Measurements from ENCODE around the gene COL17A1.

COL17A1 gene

GRCh38 chr10:104057717-104058116, 28.0 kb downstream of the COL17A1 start:
- WGBS (ENCODE audit: extremely low coverage, insufficient coverage, insufficient read length) = no CpG with 5 or more reads among the region's 6 CpGs

GRCh38 chr10:104056619-104057273, 28.9 kb downstream of the COL17A1 start:
- Histone ChIP-seq H2AFZ (ENCODE audit: insufficient read depth, low read length, poor library complexity) (no peak overlapping the region), H2BK120ac (ENCODE audit: insufficient read depth, low read length, poor library complexity) (no peak overlapping the region), H3K18ac (ENCODE audit: low read length) (no peak overlapping the region), H3K9me3 (ENCODE audit: insufficient read depth, low read depth, low read length) (no peaks in the 10 kb centered on the region), H3K79me1 (ENCODE audit: low read length) (no peaks in the 10 kb centered on the region), H3K27ac (ENCODE audit: low read depth, low read length) (no peak overlapping the region), H3K4me3 (ENCODE audit: low read depth, low read length) (no peak overlapping the region), H3K4me2 (ENCODE audit: low read length) (no peak overlapping the region), H3K9ac (ENCODE audit: low read length) (no peak overlapping the region), H2BK12ac (ENCODE audit: low read length) (no peak overlapping the region), H4K91ac (ENCODE audit: low read depth, low read length) (no peak overlapping the region), H3K4me1 (ENCODE audit: control insufficient read depth in 1 of 2, insufficient read depth in 2 of 2, low read length in 2 of 2) (peaks cover 2 to 6% of the 10 kb centered on the region in 2 experiments), H3K23ac (ENCODE audit: low read length) (no peak overlapping the region), H4K12ac (ENCODE audit: low read depth, low read length) (no peak overlapping the region), H3K36me3 (ENCODE audit: control insufficient read depth in 1 of 2, insufficient read depth in 2 of 2, low read length in 2 of 2) (no peaks in the 10 kb centered on the region), H3K79me2 (ENCODE audit: control insufficient read depth, insufficient read depth, low read length, poor library complexity) (no peaks in the 10 kb centered on the region), H2BK5ac (ENCODE audit: low read depth, low read length, poor library complexity) (no peak overlapping the region), H4K8ac (ENCODE audit: low read depth, low read length) (no peak overlapping the region), H3K27me3 (ENCODE audit: insufficient read depth, low read length) (no peaks in the 10 kb centered on the region), H3K14ac (ENCODE audit: low read length) (no peak overlapping the region), H2AK5ac (ENCODE audit: low read length) (no peak overlapping the region), H3K4ac (ENCODE audit: low read depth, low read length) (no peak overlapping the region)
- no peak for DNase-seq
- no CpG with 5 or more reads among the region's 14 CpGs for WGBS (ENCODE audit: extremely low coverage, insufficient coverage, insufficient read length)

More at GRCh38 chr10:104057717-104058116, 28.0 kb downstream of the COL17A1 start:
- H2AK5ac ChIP-seq (ENCODE audit: low read length) = no peak overlapping the region
- no peak overlapping the region for H2BK12ac ChIP-seq (ENCODE audit: low read length)
- H4K8ac ChIP-seq (ENCODE audit: low read depth, low read length) = no peak overlapping the region
- no peaks in the 10 kb centered on the region for H3K79me1 ChIP-seq (ENCODE audit: low read length)
- H2BK5ac ChIP-seq (ENCODE audit: low read depth, low read length, poor library complexity) = no peak overlapping the region
- H3K4me1 ChIP-seq (ENCODE audit: control insufficient read depth in 1 of 2, insufficient read depth in 2 of 2, low read length in 2 of 2) = peaks cover 4 to 11% of the 10 kb centered on the region in 2 experiments
- no peak overlapping the region for H4K12ac ChIP-seq (ENCODE audit: low read depth, low read length)
- no peak overlapping the region for H3K27ac ChIP-seq (ENCODE audit: low read depth, low read length)
- no peak overlapping the region for H3K4ac ChIP-seq (ENCODE audit: low read depth, low read length)
- no peak overlapping the region for H3K4me2 ChIP-seq (ENCODE audit: low read length)
- H2AFZ ChIP-seq (ENCODE audit: insufficient read depth, low read length, poor library complexity) = no peak overlapping the region
- H3K23ac ChIP-seq (ENCODE audit: low read length) = no peak overlapping the region
- no peak overlapping the region for H2BK120ac ChIP-seq (ENCODE audit: insufficient read depth, low read length, poor library complexity)
- DNase-seq = no peak
- H4K91ac ChIP-seq (ENCODE audit: low read depth, low read length) = no peak overlapping the region
- no peak overlapping the region for H3K14ac ChIP-seq (ENCODE audit: low read length)
- H3K4me3 ChIP-seq (ENCODE audit: low read depth, low read length) = no peak overlapping the region
- H3K9me3 ChIP-seq (ENCODE audit: insufficient read depth, low read depth, low read length) = no peaks in the 10 kb centered on the region
- H3K36me3 ChIP-seq (ENCODE audit: control insufficient read depth in 1 of 2, insufficient read depth in 2 of 2, low read length in 2 of 2) = no peaks in the 10 kb centered on the region
- H3K79me2 ChIP-seq (ENCODE audit: control insufficient read depth, insufficient read depth, low read length, poor library complexity) = no peaks in the 10 kb centered on the region
- no peaks in the 10 kb centered on the region for H3K27me3 ChIP-seq (ENCODE audit: insufficient read depth, low read length)
- no peak overlapping the region for H3K18ac ChIP-seq (ENCODE audit: low read length)
- no peak overlapping the region for H3K9ac ChIP-seq (ENCODE audit: low read length)

GRCh38 chr10:104054430-104054829, 31.2 kb downstream of the COL17A1 start:
- Histone ChIP-seq H2BK120ac (ENCODE audit: insufficient read depth, low read length, poor library complexity) (no peak overlapping the region), H2AFZ (ENCODE audit: insufficient read depth, low read length, poor library complexity) (no peak overlapping the region), H3K4me3 (ENCODE audit: low read depth, low read length) (no peak overlapping the region), H3K4ac (ENCODE audit: low read depth, low read length) (no peak overlapping the region), H3K27ac (ENCODE audit: low read depth, low read length) (no peak overlapping the region), H3K23ac (ENCODE audit: low read length) (no peak overlapping the region), H4K91ac (ENCODE audit: low read depth, low read length) (no peak overlapping the region), H3K18ac (ENCODE audit: low read length) (no peak overlapping the region), H3K79me2 (ENCODE audit: control insufficient read depth, insufficient read depth, low read length, poor library complexity) (no peaks in the 10 kb centered on the region), H4K12ac (ENCODE audit: low read depth, low read length) (no peak overlapping the region), H2BK12ac (ENCODE audit: low read length) (no peak overlapping the region), H3K9ac (ENCODE audit: low read length) (no peak overlapping the region), H3K4me2 (ENCODE audit: low read length) (no peak overlapping the region), H3K14ac (ENCODE audit: low read length) (no peak overlapping the region), H3K27me3 (ENCODE audit: insufficient read depth, low read length) (no peaks in the 10 kb centered on the region), H4K8ac (ENCODE audit: low read depth, low read length) (no peak overlapping the region), H3K4me1 (ENCODE audit: control insufficient read depth in 1 of 2, insufficient read depth in 2 of 2, low read length in 2 of 2) (no peaks in the 10 kb centered on the region), H3K9me3 (ENCODE audit: insufficient read depth, low read depth, low read length) (no peaks in the 10 kb centered on the region), H3K79me1 (ENCODE audit: low read length) (no peaks in the 10 kb centered on the region), H2AK5ac (ENCODE audit: low read length) (no peak overlapping the region), H3K36me3 (ENCODE audit: control insufficient read depth in 1 of 2, insufficient read depth in 2 of 2, low read length in 2 of 2) (no peaks in the 10 kb centered on the region), H2BK5ac (ENCODE audit: low read depth, low read length, poor library complexity) (no peak overlapping the region)
- peak; percentile 48 to 54 for DNase-seq
- WGBS (ENCODE audit: extremely low coverage, insufficient coverage, insufficient read length) = no CpG with 5 or more reads among the region's 8 CpGs

GRCh38 chr10:104053201-104053600, 32.5 kb downstream of the COL17A1 start:
- no peaks in the 10 kb centered on the region for H3K36me3 ChIP-seq (ENCODE audit: control insufficient read depth in 1 of 2, insufficient read depth in 2 of 2, low read length in 2 of 2)
- no peak overlapping the region for H3K14ac ChIP-seq (ENCODE audit: low read length)
- H4K91ac ChIP-seq (ENCODE audit: low read depth, low read length) = no peak overlapping the region
- H2AK5ac ChIP-seq (ENCODE audit: low read length) = no peak overlapping the region
- H2BK120ac ChIP-seq (ENCODE audit: insufficient read depth, low read length, poor library complexity) = no peak overlapping the region
- no peak overlapping the region for H4K12ac ChIP-seq (ENCODE audit: low read depth, low read length)
- H3K4me2 ChIP-seq (ENCODE audit: low read length) = no peak overlapping the region
- DNase-seq = no peak
- no peaks in the 10 kb centered on the region for H3K4me1 ChIP-seq (ENCODE audit: control insufficient read depth in 1 of 2, insufficient read depth in 2 of 2, low read length in 2 of 2)
- no peaks in the 10 kb centered on the region for H3K9me3 ChIP-seq (ENCODE audit: insufficient read depth, low read depth, low read length)
- H3K27ac ChIP-seq (ENCODE audit: low read depth, low read length) = no peak overlapping the region
- no peaks in the 10 kb centered on the region for H3K79me2 ChIP-seq (ENCODE audit: control insufficient read depth, insufficient read depth, low read length, poor library complexity)
- H3K27me3 ChIP-seq (ENCODE audit: insufficient read depth, low read length) = no peaks in the 10 kb centered on the region
- WGBS (ENCODE audit: extremely low coverage, insufficient coverage, insufficient read length) = no CpG with 5 or more reads among the region's 4 CpGs
- no peak overlapping the region for H3K9ac ChIP-seq (ENCODE audit: low read length)
- H2BK12ac ChIP-seq (ENCODE audit: low read length) = no peak overlapping the region
- H3K18ac ChIP-seq (ENCODE audit: low read length) = no peak overlapping the region
- H2AFZ ChIP-seq (ENCODE audit: insufficient read depth, low read length, poor library complexity) = no peak overlapping the region
- H3K23ac ChIP-seq (ENCODE audit: low read length) = no peak overlapping the region
- H3K4me3 ChIP-seq (ENCODE audit: low read depth, low read length) = no peak overlapping the region
- no peaks in the 10 kb centered on the region for H3K79me1 ChIP-seq (ENCODE audit: low read length)
- H2BK5ac ChIP-seq (ENCODE audit: low read depth, low read length, poor library complexity) = no peak overlapping the region
- no peak overlapping the region for H4K8ac ChIP-seq (ENCODE audit: low read depth, low read length)
- H3K4ac ChIP-seq (ENCODE audit: low read depth, low read length) = no peak overlapping the region
